Activated CD4-positive, alpha-beta T cell treated with anti-CD3 and anti-CD28 coated beads, Interleukin-2, Interleukin-4, amounts not matched to agents 100 ng/mL and 50 ng/mL, durations not matched to agents 16 hours and 8 hours (primary cell): ENCODE measurements around the gene PKN2.
"Not testable (repeated sequence)": the region's sequence is repeated elsewhere in the genome, so short reads cannot be mapped to it uniquely, and the experiment has no call there.

Experiments
- DNase-seq: peaks from one replicate; pipeline ENCODE4 v3.0.0-alpha.2; 2020; ENCODE audit warnings: low spot score

Gene PKN2

DNA sequence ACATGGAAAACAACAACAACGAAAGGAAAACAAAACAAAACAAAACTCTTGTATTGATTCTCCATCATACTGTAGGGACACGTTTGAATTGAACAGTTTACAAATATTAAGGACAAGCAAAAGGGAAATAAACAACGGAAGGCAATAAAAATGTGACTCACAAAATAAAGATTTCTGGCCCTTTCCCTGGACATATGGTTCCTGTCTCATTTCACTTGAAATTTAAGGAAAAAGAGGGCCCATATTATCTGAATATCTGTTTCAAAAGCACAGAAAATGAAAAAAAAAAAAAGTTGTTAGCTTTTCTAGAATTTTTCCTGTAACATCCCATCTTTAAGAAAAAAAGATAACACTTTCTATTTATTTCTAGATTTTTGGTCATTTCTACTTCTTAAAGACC is 3.6 kb upstream of the PKN2 start:
- no peak for DNase-seq

DNA sequence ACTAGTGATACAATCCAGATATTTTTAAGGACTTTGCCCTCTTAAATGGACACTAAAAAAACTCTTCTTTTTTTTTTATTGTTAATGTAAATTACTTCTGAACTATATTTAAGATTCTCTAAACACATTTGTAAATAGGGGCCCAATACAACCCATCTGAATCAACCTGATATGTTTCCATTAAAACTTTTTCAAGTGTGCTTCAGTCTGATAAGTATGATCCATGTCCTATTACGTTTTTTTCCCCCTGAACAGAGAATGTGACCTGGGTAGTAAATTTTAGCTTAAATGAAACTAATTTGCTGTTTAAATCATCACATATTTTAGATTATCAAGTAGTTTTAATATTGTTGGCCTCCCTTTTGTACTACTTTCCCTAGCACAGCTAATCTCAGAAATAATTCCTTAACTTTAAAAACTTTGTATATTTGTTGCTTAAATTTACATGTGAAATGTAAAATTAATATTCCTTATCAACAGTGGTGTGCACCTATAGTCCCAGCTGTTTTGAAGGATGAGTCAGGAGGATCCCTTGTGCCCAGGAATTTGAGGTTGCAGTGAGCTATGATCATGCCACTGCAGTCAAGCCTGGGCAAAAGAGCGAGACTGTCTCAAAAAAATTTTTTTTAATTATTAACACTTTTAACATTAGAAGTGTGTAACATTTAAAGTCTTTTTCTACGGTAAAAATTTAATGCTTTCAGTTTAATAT is 3.0 kb upstream of the PKN2 start:
- no peak for DNase-seq

DNA sequence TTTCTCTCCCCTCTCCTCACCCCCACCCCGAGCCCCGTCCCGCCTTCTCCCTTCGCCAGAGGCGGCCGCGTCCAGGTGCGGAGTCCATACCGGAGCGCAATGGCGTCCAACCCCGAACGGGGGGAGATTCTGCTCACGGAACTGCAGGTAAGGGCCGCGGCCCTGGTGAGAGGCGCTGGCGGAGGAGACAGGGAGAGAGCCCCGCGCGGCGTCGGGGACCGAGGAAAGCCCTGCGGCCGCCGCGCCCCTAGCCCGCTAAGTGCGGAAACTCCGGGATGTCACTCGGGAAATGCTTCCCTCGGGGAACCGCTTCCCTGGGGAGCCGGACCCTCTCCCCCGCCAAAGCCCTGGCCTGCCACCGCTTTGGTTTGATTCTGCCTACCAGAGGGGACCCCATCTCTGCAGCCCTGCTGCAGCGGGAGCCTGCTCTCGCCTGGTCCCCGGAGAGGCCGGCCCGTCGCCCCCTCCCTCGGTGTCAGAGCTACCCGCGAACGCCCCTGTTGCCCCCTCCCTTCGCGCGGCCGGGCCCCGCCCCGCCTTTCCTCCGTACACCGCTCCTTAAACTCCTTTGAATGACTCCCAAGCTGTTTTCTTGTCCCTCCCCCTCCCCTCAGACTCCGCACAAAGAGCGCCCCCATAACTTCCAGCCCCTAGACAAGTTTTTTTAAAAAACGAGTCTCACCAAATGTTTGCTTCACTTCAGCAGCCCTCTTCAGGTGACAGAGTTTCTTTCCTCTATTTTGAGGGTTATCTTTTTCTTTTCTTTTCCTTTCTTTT is 597 bp downstream of the PKN2 start:
- peak; percentile 48 for DNase-seq

DNA sequence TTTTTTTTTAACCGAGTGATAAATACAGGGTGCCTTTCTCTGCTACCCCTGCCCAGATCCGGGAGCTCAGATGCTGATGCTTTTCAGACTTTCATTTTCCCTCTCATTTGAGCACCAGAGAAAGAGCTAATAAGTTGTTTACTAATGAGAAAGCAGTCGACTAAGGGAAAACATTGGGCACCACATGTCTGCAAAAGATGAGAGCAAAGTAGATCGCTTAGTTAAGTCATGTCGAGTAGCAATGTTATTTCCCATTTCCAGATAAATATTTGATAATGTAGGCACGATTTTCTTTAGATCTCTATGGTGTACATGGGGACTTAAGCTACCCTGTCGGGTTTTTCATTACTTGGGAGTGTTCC is 1.2 kb downstream of the PKN2 start:
- peak; percentile 15 for DNase-seq

DNA sequence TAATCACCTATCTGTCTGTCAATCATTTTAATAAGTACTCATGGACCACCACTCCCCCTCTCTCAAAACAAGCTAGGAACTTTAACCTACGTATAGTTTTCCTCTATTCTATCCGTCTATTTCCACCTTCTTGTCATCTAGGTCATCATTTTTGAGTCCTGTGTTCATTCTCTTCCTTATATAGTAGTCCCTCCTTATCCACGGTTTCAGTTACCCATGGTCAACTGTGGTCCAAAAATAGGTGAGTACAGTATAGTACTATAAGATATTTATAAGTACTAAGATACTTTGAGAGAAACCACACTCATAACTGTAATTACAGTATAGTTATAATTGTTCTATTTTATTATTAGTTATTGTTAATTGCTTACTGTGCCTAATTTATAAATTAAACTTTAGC is 7.5 kb downstream of the PKN2 start:
- no peak for DNase-seq

DNA sequence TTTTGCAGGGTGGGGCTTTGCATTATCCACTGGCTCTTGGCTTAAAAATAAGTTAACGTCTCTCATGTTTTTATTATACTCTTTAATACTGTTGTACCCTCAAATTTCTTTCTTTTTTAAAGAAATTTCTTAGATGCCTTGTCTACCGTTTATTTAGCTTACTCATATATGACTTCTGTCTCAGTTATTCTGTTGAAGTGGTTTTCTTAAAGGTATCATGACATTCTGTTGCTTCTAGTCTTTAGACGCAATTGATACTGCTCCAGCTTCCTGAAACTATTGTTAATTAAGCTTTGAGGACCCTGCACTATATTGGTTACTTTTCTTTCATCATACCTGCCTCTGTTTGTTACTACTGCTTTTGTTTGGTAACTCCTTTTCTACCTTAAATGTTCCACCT is 11.7 kb downstream of the PKN2 start:
- DNase-seq: no peak

DNA sequence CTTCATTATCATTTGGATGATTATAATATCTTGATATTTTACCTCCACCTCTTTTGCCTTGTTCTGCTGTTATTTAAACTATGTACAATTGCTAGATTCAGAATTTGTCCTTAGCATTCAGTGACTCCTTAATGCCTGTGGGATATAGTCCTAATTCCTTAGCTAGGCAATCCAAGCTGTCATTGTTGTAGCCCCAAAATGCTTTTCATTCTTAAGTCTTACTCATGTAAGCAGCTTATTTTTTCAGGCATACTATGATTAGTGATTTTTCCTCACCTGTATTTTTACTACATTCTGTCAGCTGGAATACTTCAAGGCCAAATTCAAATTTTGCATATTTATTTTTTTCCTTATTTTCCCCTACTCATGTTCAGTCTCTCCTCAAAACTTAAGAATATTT is 13.4 kb downstream of the PKN2 start:
- DNase-seq: no peak

DNA sequence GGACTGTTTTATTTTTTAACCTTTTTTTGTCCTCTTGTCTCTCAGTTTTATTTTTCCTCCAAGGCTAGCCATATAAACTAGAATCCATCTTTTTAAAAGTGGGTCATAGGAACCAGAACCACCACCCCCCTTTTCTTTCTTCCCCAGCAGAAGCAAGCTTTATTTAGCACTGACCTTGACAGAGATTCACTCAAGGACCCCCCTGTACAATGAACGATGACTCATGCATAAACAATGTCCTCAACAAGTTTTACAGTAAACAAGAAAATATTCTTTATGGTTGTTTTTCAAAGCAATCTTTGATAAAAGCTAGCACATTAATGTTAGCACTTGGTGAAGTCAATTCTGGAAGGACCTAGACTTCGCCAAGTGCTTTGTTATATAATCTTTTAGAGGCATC is 14.1 kb downstream of the PKN2 start:
- no peak for DNase-seq

DNA sequence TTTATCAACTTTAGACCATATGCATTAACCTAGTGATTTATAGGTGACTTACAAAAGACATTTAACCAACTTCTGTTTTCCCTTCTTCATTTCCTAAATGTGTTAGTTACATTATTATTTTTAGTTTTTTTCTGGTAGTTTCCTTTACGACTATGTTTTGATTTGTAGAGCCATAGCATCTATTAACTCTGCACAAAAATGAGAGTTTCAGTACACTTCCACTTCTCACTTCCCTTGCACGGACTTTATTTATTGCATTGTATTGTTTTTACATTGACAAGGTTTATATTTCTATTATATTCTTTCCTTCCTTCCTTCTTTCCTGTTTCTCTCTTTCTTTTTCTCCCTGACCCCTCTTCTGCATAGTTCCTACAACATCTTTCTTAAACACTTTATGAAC is 14.7 kb downstream of the PKN2 start:
- no peak for DNase-seq

DNA sequence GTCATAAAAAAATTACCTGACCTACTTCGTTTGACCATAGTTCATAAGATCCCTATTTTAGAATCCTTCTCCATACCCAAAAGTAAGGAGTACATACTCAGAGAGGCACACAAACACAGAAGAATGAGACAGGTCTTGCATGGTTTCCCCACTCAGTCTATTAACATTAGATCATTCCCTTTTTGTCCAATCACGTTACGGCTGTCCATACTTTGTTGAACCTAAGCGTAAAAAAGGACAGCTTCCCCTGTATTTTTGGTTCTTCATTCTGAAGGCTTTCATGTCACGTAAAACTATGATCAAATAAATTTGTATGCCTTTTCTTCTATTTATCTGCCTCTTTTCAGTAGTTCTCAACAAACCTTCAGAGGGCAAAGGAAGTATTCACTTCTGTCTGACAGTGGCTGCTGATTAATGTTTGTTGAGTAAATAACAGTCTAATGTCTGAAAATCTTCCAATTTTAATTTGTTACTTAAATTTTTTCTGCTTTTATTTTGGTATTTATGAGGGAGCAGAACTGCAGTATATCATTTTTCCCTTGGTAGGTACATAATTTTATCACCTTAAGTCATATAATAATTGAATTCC is 16.4 kb downstream of the PKN2 start:
- no peak for DNase-seq

DNA sequence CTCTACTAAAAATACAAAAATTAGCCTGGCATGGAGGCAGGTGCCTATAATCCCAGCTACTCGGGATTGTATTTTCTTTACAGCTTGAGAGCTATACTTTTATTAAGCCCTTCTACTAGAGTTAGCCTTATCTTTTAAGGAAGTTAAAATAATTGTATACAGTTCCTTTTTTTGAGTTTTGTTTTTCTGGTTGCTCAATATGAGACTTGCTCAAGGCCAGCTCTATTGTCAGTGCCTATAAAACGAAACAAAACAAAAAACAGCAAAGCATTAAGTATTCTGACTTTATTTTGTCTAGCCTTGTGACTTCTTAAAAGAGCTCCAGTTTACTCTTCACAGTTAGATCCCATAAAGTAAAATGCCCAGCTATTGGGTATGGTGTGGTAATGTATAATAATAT is 17.2 kb downstream of the PKN2 start:
- no peak for DNase-seq

DNA sequence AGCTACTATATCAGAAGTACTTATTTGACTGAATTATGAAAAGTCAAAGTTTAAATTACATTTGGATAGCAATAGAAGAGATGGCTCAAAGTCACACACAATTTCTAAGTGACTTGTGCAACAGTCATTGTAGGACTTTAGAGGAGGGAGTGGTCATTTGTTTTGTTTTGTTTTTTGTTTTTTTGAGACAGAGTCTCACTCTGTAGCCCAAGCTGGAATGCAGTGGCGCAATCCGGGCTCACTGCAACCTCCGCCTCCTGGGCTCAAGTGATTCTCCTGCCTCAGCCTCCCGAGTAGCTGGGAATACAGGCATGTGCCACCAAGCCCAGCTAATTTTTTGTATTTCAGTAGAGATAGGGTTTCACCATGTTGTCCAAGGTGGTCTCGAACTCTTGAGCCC is 17.7 kb downstream of the PKN2 start:
- not testable (repeated sequence) for DNase-seq

DNA sequence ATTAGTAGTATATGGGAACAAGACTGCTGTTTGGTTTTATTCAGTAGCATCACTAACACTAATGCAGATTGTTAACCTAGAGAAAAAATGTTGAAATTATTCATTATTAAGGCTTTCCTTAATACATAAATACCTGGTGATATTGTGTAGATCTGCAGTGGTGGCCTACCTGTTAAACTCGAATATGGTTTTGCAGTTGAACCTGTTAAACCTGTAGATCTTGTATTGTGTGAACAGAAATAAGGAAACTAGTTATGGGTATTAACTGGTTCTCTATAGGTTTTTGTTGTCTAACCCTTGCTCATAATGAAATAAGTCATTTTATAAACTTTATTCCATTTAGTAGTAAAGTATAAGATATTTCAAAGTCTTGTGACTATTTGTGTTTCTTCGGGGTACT is 23.9 kb downstream of the PKN2 start:
- no peak for DNase-seq

DNA sequence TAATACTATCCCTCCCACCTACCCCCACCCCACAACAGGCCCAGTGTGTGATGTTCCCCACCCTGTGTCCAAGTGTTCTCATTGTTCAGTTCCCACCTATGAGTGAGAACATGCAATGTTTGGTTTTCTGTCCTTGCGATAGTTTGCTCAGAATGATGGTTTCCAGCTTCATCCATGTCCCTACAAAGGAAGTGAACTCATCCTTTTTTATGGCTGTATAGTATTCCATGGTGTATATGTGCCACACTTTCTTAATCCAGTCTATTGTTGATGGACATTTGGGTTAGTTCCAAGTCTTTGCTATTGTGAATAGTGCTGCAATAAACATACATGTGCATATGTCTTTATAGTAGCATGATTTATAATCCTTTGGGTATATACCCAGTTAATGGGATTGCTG is 28.8 kb downstream of the PKN2 start:
- DNase-seq: not testable (repeated sequence)

DNA sequence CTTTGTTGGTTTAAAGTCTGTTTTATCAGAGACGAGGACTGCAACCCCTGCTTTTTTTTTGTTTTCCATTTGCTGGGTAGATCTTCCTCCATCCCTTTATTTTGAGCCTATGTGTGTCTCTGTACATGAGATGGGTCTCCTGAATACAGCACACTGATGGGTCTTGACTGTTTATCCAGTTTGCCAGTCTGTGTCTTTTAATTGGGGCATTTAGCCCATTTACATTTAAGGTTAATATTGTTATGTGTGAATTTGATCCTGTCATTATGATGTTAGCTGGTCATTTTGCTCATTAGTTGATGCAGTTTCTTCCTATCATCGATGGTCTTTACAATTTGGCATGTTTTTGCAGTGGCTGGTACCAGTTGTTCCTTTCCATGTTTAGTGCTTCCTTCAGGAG is 32.5 kb downstream of the PKN2 start:
- not testable (repeated sequence) for DNase-seq

DNA sequence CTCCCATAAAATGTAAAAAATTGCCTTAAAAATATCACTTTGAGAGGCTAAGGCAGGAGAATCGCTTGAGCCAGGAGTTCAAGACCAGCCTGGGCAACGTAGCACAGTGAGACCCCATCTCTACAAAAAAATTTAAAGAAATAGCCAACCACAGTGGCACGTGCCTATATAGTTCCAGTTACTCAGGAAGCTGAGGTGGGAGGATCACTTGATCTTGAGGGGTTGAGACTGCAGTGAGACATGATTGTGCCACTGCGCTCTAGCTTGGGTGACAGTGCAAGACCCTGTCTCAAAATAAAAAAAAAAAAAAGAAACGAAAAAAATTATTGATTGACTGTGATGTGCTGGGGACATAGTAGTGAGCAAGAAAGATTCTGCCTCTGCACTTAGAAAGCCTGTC is 38.4 kb downstream of the PKN2 start:
- no peak for DNase-seq

DNA sequence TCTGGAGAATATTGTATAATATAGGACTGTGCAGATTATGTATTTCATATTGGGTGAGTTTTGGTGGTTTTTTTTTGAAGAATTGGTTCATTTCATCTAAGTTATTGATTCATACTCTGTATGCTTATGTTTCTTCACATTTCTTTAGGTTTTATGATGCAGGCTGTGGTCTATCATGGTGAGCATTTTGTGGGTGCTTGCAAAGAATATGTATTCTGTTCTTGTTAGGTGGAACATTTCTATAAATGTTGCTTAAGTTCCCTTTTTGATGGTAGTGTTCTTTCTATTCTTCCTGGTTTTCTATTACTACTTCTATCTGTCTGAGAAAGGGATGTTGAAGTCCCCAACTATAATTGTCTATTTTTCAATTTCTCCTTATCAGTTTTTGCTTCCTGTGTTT is 42.6 kb downstream of the PKN2 start:
- DNase-seq: no peak

DNA sequence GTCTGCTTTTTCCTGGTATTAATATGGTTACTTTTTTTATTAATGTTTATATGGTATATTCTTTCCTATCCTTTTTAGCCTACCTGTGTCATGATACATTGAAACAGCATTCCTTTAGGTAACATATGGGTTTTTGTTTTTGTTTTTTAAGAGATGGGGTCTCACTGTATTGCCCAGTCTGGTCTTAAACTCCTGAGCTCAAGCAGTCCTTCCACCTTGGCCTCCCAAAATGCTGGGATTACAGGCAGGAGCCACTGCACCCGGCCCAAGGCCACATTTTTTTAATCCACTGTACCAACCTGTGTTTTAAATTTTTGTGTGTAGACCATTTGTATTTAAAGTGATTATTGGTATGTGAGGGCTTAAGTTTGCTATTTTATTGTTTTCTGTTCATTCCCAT is 43.1 kb downstream of the PKN2 start:
- DNase-seq: no peak

DNA sequence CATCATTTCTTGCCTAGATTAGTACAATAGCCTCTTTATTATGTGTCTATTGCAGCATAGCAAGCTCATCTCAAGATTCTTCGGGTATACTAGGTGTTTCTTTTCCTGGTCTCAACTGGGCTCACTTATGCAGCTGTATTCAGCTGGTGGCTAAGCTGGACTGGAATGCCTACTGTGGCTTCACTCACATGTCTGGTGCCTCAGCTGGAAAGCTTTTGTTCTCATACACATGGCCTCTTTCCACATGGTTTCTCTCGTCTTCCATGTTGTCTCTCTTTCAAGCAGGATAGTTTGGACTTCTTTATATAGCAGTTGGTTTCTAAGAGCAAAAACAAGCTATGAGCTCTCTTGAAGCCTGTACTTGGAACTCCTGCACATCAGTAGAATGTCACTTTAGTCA is 45.2 kb downstream of the PKN2 start:
- DNase-seq: no peak

DNA sequence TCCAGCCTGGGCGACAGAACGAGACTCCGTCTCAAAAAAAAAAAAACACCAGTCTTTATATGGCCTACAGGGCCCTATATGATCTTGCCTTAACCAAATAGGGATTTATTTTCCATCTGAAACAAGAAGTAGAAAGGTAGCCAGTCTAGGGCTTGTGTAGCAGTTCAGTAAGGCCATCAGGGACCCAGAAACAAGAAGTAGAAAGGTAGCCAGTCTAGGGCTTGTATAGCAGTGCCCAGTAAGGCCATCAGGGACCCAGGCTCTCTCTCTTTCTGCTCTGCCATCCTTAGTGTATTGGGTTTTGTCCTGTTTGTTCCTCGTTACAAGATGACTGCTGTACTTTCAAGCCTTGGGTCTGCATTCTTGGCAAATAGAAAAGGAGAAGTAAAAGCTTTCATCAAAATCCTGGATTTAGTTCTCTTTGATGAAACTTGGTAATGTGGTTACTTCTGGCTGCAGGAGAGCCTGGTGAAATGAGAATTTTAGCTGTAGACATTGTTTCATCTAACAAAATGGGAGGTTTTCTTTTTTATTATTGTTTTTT is 46.1 kb downstream of the PKN2 start:
- DNase-seq: no peak

DNA sequence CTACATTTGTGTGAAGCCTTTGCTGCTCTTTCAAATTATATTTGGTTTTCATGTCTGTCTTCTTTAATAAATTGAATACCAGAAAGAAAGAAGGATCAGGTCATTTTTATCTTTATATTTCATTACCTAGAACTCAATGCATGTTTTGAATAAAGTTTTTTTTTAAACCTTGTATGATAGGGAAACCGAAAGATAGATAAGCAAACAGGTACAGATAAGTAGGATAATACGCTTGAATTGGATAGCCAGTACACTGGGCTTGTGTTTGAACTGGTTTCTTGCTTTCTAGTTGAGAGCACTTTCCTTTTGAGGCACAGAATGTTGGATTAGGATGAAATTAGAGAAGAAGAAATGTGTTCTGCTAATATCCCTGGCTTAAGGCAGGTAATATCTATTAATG is 46.9 kb downstream of the PKN2 start:
- DNase-seq: no peak

DNA sequence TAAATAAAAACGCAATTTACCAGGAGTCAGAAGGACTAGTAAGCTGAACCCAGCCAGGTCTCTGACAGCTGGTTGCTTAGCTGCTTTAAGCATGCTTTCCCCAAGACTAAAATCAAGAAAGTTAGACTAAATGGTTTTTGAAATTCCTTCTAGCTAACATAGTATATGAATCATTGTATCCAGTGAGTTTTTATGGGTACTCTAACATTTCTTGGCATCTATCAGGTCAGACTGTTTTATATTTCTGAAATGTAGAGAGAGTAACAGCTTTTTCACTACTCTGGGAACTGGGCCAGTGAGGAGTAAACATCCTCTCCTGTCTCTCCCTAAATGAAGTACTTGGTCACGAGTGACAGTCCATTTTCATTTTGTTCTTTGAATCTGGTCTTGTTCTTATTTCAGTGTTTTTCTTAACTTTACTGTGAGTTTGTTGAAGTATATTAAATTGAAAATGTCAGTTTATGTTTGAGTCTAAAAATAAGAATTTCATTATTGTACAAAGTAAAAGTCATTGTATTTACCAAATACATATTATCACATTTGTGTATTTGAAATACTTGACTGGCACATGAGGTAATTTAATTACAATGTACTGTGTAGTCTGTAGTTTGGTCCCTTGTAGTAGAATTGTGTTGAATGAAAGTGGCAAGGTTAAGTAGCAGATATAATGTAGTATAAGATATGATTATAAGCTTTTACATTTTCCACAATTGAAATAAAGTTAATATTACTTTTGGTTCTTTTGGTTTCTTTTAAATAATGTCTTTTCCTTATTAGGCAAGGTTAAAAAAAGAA is 47.6 kb downstream of the PKN2 start:
- no peak for DNase-seq

DNA sequence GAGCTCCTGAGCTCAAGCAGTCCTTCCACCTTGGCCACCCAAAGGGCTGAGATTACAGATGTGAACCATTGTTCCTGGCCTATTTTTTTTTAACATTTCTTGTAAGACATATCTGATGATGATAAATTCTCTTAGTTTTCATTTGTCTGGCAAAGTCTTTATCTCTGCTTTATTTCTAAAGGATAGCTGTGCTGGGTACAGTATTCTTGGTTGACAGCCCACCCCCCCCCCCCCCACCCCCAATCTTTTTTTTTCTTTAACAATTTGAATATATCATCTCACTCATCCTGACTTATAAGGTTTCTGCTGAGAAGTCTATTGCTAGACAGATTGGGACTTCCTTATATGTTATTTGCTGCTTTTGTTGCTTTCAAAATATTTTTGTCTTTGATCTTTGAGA is 51.3 kb downstream of the PKN2 start:
- no peak for DNase-seq
